ENCODE results near the gene FLCN.

GRCh38 chr17:17198281-17198680 lies 38.7 kb downstream of the FLCN start:
- TF ChIP-seq CTCF (conservative IDR thresholded peaks at IDR 0.05) (no peak), EZH2 (IDR thresholded peaks at IDR 0.05; ENCODE audit: low read depth) (no peak)

All from PC-9 (cell line).